Hindlimb muscle (tissue), 1 donor: ENCODE results near the gene MYZAP. TPM values are rescaled to one million over a fixed set of nuclear protein-coding genes. Genes with fewer than 3 reads are reported as not detected.
A peak's percentile ranks its signal among the peaks of the same experiment; 100 is the strongest.

Experiments used
- DNase-seq: peaks from one replicate; pipeline ENCODE4 v3.0.0-alpha.2; 2013
- polyA plus RNA-seq: library from polyadenylated mRNA; unstranded; fragments of 120-200 nt; gene quantifications from one replicate; pipeline ENCODE4 v1.2.1, GENCODE V29; 2013; ENCODE audit not compliant: insufficient read length

Gene MYZAP
- polyA plus RNA-seq, 1 donor = 2.7 TPM

DNA sequence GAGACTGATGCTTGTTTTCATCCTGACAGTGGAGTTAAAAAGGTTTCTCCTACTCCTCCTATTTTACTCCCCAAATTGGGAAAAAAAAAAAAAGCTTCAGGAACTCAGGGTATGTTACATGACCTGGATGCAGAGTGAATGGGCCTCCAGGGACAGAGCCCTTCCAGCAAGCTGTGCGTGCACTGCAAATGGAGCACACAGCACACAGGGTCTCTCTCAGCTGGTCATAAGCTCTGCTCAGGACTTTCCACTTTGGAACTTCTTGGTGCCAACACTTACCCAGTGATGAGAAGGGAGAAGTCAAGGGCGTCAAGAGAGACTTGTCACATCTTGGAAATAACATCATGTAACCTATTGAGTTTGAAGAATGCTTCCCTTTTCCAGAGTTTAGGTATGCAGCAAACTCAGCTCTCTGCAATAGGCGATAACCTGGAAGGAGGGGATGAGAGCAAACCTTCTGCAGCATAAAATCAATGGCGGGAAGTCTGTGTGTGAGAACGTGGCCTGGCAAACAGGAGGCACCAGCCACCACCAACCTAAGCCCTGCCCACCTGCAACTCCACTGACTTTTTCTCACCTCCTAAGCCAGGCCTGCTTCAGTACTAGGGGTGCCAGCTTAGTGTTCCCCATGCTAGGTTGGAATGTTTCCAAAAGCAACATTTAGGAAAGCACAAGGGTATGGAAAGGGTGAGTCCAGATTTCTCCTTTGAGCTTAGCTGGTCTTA, 39.8 kb downstream of the MYZAP start:
- DNase-seq = no peak

DNA sequence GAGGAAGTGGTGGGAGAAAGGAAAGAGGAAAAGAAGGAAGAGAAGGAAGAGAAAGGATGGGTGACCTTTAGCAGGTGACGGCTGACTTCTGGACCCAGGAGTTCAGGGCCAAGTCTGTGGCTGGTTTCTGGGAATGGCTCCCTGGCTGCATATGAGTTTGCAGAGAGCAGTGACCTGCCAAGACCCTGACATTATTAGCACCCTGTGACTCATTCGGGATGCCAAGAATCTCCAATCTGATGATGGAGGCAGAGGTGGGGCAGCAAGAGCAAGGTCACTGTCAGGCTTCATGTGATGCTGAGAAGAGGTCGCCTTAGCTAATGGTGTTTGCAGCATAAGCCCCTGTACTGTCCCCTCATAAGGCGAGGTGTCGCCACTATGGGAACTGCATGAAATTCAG, 42.6 kb downstream of the MYZAP start:
- DNase-seq = no peak

DNA sequence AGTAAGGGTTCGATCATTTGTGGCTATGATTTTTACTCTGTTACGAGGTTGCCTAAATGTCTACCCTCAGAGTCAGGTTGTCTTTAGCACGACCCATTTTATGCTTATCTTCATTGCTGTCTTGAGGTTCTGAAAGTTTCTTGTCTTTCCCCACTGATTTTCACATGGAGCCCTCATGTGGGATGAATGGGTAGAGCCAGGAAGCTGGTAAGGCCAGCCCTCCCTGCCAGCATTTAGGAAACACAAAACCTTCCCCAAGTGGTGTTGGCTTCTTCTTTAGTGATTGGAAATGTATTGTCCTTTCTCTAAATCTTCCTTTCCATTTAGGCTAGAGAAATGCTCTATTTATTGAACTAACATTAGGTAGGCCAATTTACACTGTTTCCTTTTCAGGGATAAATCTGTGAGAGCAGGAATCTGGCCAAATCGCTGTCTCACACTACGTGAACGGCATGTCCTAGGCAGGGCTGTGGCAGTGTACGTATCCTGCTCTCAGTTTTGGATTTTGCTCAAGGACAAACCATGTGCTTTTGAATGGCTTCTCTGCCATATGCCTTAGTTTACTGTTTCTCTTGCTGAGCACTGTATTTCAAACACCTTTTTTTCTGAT, 43.7 kb downstream of the MYZAP start:
- DNase-seq = no peak

DNA sequence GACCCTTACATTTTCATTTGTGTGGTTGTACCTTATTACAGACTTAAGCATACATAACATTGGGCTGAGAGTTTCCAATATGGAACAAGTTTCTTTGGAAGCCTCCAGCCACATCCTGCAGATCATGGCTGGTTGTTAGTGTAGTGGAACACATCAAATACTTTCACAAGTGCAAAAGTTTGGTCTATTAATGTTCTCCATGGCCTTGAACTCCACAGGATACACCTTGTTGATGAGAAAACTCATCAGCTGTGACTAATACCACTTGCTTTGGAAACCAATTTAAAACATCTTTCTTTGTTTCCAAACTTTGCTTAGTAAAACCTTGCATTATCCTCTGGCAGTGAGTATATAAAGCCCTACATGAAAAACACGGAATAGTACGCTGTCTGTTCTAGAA, 46.1 kb downstream of the MYZAP start:
- no peak for DNase-seq

DNA sequence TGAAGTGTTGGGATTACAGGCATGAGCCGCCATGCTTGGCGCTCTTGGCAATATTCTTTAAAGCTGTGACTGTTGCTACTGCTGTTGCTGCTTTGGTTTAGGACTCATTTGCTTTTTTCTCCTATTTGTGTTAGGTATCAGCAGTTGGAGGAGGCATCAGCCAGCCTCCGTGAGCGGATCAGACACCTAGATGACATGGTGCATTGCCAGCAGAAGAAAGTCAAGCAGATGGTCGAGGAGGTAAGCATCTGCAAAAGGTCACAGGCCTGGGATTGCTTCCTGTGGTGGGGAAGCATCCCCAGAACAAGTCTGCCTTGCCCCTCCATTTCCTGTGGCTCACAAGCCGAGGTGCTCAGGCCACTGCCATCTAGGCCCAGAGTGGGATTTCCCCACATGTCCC, 47.6 kb downstream of the MYZAP start:
- no peak for DNase-seq

DNA sequence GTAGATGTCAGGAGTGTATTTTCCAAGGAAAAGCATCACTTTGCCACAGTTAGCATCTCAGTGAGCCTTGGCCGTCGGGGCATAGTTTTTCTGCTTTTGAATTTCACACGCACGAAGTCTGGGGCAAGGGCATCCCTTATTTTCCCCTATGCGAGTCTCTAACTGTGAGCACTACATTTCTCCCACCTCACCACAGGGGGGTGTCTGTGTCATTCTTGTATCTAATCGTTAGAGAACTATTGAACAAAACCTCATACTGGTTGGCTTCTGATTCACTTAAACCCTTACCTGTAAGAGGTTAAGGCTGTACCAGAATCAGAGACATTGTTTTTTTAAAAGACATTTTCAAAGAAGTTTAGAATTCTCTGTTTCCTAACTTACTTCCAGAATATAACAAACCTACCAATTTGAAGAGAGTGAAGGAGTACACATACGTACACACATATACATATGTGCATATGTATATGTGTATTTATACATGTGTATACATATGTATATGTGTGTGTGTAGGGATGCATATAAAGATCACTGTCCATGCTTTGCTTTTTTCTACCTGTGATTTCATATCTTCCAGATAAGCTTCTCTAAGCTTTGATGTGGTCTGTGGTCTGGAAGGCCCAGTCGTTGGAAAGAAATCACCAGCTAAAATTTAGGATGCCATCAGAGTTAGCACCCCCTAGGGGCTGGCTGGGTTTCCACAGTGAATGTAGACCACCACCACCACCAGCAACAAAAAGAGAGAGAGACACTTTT, 49.4 kb downstream of the MYZAP start:
- no peak for DNase-seq

DNA sequence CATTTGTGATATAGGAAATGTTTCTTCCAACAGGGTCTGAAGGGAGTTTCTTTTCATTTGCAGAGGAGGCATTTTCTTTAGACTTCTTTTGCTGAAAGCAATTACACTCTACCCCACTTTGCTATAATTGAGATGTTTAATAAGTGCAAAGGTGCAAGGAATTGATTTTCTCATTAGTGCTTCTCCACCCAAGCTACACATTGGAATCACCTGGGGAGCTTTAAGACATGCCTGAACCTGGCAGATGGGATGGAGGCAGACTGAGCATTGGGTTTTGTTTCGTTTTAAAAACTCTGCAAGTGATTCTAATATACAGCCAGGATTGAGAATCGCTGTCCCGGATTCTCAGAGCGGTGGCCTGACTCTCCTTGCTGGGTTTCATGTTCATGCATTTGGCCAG, 52.1 kb downstream of the MYZAP start:
- DNase-seq = no peak

DNA sequence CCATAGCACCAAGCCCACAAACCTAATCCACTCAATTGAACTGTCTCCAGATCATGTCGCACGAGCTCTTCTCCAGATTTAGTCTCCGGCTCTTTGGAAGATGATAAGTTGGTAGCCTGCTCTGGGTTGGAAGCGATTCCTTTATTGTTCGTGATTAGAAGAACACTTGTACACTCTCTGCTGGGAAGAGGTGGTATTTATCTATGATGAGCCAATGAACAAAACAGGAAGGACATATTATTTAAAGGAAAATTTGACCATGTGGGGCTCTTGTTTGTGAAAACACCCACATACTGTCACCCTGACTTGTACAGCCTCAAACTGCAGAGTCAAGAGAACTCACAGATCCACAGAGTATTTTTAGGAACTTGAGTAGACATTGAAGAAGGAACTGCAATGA, 54.4 kb downstream of the MYZAP start:
- no peak for DNase-seq

DNA sequence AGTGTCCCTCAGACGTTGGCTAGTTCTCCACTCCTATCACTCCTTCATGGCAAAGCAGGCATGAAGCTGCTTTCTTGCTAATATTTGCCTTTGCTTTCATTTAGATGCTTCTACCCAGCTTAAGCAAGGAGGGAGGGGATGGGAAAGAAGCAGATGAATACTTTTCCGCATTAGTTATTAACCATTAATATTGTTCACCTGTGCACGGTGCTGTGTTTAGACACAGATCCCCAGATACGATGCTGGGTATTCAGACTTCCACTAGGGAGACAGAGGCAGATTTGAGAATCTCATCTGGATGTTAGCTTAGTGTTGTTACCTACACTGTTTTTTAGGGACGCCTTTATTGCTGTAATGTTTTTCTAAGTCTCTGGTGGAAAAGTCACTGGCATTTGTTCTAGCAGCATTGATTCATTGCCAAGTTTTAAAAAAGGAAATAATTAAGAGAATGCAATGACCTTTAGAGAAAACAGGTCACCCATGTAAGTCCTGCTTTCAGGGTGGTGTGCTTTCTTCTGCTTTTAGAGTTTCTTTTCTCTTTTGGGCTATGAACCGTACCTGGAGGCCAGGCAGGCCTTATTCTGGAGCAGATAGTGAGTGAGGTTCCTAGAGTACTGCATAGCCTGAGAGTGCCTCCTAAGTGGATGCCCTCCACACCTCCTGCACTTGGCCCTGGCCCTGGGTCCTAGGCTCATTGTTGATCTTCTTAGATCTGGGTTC, 55.5 kb downstream of the MYZAP start:
- DNase-seq = no peak

DNA sequence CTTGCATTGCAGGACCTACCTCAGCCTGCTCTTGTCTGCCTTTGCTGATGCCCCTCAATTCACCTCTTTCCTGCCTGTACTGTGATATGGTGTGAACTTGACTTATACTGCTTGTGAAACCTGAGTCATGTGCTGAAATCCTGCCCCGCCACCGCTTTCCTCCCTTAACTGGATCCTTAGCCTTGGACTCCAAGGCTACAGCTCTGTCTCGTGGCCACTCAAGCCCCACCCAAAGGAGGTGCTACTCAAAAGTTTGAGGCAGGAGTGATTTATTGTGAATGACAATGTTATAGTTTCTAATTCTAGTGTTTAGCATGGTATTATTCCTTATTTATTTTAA, 56.1 kb downstream of the MYZAP start:
- no peak for DNase-seq

DNA sequence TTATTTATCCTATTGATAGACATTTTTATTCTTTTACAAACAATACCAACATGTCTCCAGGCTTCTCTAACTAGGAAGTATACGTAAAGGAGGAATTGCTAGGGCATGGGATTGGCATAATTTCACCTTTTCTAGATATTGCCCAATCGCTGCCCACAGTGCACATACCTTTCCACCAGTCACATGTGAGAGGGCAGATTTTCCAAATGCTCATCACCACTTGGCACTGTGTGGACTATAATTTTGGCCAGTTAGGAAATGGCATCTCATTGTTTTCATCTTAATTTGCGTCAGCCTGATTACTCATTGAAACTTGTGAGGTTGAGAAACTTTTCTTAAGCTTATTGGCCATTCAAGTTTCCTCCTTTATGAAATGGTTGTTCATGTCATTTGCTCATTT, 57.4 kb downstream of the MYZAP start:
- no peak for DNase-seq

DNA sequence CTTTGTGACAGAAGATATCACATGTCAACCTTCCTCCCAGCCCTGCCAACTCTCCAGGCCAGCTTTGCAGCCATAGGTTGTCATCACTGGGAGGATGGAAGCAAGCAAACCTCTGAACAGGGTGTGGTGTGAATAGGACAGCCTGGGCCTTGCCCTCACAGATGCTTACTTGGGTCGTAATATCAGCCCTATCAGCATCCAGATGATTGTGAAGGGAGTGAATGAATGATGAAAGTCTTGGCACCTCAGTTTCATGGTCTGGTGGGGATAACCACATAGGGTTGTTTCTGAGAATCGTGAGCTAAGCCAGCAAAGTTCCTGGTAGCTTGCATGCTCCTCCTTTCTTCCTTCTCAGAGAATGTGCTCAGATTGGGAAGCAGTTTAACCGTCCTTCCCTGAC, 59.7 kb downstream of the MYZAP start:
- no peak for DNase-seq

DNA sequence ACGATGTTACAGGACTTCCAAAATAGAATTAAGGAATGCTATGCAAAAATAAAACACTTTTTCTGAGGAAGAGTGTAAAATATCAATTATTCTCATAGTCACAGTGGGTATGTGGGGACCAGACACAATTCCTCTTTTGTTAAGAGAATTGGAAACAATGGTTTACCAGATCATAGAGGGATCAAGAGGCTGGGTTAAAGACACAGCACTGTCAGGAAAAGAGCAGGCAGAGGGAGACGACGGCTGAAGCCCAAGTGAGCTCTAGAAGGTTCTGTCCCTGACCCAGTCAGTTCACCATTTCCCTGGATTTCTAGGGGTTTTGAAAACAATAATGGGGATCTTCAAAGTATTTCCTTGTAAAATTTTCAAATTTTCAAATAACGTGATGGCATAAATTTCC, 60.8 kb downstream of the MYZAP start:
- no peak for DNase-seq

DNA sequence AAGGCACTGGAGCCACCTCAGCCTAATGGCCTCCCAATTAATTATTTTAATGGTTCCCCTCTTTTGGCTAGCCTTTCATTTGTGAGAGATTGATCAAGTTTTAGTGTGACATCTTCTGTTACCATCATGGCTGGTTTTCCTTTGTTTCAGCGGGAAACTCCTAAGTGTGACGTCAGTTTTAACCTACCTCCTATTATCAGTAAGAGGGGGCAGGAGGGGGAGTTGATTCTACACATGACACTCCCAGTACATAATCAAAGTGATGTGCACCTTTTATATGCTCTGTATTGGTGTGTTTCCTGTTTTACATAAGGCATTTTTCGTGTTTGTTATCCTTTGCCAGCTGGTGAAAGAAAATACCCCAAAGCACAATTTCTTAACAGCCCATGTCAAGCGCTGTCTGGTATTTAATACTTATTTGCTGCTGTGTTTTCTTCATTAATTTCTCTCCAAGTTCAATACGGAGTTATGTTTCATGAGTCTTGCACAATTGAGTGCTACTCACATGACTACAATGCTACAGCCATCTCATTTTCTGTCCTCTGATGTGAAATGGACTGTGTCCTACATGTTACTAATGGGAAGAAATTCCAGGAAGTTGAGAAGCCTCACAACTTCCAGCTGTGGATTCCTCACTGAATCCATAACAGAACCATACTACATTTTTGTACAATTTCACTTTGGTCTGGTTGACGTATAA, 62.6 kb downstream of the MYZAP start:
- DNase-seq = peak; percentile 43

DNA sequence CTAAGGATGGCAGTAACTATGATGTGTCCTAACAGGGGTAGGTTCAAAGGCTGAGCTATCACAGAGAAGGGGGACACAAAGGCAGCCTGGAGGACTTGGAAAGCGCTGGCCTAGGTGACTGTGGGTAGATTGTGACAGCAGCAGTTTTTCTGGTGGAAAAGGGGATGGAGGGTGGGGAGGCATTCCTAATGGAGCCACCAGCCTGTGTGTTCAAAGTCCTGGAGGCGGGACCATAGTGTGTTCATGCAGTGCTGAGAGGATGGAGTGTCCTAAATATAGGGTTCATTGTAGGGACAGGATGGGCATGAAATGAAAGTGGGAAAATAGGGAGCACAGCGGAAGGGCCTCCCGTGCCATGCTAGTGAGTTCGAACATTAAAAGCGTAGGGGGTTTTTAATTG, 63.3 kb downstream of the MYZAP start:
- no peak for DNase-seq

DNA sequence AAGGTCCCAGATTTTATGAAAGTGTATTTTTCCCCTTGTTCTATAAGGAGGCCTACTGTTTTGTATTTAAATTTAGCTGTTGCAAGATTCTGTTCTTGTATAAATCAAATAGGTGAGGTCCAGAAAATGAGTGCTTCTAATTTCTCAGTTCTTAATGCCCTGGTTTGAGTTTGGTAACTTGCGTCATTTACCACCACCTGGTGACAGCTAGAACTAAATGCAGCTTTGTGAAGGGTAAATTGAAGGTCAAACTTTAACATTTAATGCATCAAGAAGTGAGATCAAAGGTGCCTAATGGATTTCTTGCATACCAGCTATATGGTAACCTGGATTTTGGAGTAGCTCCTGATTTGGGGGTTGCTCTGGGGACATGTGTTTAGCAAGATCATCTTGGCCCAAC, 64.1 kb downstream of the MYZAP start:
- DNase-seq = no peak

DNA sequence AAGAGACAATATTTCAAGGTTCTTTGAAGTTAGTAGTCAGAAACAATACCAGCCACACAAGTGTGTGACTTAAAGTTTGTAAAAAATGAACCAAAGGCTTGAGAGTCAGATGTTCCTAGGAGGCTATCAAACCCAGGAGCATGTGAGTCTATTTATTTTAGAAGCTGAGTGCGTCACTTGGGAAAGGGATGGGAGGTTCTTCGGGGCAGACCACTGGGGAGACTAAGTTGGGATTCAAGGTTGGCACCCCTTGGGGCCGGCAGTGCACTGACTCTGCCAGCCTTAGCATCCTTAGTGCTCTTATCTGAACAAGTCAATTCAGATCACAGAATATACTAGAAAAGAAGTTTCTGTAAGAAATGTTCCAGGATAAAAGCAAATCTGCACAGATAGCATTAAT, 64.7 kb downstream of the MYZAP start:
- DNase-seq = no peak

DNA sequence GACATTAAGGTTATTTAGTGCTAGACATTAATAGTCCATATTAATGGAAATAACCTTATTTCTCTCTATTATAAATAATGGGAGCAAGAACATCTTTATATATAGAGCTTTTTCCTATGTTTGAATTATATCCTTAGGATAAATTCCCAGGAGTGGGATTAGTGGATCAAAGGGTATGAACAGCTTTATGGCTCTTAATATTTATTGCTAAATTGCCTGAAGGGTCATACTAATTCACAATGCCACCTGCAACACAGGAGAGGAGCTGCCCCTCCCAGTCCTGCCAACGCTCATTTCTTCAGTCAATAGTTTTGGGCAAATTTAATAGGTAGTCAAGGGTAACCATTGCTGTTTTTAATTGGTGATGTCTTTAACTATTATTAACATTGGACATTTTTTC, 65.9 kb downstream of the MYZAP start:
- DNase-seq = no peak

DNA sequence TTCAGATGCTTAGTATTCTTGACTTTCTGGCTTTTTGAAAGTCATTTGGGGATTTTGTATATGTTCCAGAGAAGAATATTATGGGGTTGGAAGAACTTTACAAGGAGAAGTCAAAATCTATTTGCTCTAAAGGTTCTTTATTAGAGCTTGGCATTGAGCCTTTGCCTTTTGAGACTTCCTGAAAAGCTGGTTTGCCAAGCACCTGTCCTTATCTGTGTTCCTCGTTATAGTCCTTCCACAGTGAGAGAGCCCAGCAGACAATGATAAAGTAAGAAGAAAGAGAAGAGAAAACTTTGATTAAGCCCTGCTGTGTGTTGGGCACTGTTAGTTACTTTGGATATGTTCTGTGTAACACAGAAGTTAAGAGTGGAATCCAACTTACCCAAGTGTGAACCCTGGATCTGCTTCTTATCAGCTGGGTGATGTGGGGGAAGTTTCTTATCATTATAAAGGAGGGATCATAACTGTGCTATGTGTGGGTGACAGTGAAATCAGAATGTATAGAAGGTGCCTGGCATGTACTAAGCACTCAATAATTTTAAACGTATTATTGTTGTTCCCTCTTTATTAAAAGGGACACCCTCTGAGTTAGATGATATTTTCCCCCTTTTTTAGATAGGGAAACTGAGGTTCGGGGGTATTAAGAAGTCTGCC, 70.5 kb downstream of the MYZAP start:
- no peak for DNase-seq

DNA sequence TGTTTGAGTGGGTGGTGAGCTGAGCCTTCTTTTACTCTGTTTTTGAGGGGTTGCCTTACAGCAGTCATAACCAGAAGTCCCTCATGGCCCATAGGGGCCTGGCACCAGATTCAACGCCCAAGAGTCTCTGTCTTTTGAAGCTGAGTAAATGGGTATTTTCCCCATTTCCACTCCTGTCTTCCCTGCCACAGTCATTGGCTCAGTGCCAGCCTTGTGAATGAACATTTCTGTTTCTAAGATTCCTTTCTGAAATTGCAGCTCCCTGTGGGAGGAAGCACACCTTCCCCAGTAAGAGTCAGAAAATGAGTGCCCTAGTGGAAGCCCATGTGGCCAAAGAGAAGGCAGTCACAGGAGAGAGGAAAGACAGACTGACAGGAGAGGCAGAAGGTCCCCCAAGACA, 71.1 kb downstream of the MYZAP start:
- DNase-seq = no peak

DNA sequence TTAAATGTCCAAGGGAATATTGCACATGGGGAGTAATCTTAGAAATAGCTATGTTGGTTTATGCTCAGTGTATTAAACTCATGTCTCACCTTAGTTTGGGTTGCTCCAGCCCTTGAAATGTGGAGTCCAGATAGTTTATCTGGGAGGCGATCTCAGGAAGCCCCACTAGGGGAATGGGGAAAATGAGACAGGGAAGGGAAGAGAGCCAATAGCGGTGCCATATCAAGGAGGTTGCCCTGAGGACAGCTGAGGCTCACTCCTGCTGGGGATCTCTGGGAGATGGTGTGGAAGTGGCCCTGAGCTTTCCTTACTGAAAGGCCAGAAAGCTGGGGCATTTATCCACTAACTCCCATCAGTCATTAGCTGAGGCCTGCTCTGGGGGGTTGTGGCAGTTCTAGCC, 71.6 kb downstream of the MYZAP start:
- DNase-seq = no peak

DNA sequence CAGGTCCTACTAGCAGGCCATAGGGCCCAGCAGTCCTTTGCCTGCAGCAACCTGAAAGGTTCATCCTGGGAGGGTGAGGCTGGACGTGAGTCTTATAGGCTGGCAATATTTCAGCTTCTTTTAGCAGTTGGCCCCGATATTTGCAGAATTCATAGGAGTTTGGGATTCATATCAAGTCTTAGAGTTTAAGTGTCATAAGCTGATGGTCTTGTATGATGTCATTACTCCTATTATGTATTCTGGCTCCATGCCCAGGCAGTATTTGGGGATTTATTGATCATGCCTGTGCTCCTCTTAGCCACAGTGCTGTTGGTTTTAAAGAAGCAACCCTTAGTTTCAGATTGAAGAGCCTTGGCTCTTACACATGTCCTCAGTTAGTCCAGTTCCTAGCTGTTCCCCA, 73.5 kb downstream of the MYZAP start:
- no peak for DNase-seq
